DLD1 (cell line): ENCODE results near the gene KASH5.

Experiments used
- in situ Hi-C: cut with HindIII; loops from 2 replicates; pipeline ENCODE4 v1.10.0; 2017; ENCODE audit warnings: low sequenced_read_pairs

The KASH5 gene

DNA sequence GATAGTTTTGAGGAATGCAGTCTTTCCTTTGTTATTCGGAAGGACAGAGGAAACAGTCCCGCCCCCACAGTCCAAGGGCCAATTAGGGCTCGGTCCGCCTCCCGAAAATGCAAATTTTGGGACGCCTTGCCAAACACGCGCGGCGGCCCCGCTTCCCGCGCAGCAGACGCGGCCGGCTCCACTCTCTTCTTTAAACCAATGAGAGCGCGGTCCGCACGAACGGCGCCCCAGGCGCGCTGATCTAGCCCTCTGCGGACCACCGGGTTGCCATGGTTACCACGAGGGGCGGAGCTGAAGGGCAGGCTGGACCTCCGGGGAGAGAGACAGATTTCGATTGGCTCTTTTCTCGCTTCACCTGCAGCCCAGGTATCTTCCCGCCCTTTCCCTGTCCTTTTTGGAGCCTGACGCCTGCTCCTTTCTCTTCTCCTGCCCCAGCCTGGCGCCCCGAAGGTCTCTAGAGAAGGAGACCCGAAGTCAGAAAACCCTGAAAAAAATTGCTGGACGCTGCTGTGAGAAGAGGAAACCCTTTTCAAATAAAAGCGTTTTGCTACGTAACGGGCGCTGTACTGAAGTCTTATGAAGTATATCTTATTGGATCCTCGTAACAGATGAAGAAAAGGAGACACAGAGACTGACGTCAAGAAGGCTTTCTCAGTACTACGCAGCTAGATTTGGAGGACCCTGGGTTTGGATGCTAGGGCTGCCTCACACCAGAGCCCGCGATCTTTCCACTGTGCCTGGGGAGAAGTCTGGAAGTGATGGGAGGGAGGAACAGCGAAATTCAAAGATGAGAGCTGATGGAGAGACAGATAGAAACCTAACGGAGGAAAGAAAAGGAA, 33.2 kb downstream of the KASH5 start:
- in situ Hi-C loops: no loop called here

DNA sequence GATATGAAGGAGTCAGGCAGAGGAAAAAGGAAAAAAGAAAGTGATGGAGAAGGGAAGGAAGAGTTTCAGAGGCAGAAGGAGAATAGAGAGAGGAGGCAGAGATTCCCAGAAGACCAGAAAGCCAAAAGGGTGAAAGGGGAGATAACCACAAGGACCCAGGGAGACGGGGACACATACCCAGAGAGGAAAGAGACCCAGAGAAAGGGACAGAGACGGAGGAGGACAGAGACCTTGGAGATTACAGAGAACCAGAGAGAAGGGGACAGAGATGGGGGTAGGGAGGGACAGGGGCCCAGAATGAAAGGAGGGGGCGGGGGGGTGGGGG, 33.8 kb downstream of the KASH5 start:
- in situ Hi-C loops: no loop called here

DNA sequence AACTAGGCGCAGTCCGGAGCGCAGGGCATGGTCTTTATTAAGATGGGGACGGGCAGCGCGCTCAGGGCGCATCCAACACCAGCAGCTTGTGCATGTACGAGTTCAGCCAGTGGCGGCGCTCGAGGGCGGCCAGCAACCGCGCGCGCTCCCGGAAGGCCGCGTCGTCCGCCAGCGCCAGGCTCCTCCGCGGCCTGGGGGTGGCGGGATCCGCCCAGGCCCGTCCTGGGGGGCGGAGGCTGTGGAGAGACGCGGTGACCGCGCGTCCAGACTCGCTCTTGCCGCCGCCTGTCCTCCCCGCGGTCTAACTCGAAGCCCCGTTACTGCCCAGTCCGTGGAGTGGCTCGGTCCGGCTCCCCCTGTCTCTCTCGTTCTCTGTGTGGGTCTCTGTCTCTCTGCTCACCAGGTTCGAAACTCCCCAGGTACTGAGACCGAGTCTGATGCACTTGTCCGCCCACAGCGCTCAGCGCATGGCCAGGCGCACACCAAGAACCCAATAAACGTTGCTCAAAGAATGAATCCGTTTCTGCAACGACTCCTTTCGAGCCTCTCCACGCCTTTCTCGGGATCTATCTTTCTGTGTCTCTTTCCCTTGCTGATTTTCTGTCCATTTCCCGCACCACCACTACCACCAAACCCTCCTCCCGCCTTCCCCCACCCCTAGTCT, 34.5 kb downstream of the KASH5 start:
- in situ Hi-C loops: no loop called here

GRCh38 chr19:49423071-49423984, 35.3 kb downstream of the KASH5 start, which contains the start of gene PTH2:
TSS of gene PTH2 (minus strand) at chr19:49423441. CDS start at chr19:49423339, 102 bp downstream.
- in situ Hi-C loops: no loop called here

- in situ Hi-C loops: no loop called here
These were observed 35.9 kb downstream of the KASH5 start for GRCh38 chr19:49423985-49424303.

DNA sequence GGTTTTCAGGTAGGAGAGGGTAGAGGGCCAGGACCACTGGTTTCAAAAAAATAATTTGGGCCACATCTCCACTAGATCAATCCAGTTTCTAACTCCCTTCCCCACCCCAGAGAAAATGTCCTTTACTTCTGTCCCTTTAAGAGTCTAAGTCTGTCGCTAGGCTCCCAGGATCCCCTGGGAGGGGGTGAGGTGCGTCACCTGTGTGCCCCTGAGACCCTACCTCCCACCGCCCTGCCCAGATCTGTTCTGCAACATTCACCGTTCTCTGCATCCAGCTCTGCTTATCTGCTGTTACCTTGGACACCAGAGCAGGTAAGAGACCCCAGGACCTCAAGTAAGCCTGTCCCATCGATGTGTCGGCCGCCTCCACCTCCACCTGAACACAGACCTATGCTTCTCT, 37.1 kb downstream of the KASH5 start, which contains the start of gene GFY:
Gene GFY, plus strand, starts transcription at position 211 of the 400 bp plus-strand sequence. CDS start 1,043 bp downstream, outside the sequence.
- in situ Hi-C loops: no loop called here

GRCh38 chr19:49425922-49426592, 38.0 kb downstream of the KASH5 start:
- in situ Hi-C loops: no loop called here

DNA sequence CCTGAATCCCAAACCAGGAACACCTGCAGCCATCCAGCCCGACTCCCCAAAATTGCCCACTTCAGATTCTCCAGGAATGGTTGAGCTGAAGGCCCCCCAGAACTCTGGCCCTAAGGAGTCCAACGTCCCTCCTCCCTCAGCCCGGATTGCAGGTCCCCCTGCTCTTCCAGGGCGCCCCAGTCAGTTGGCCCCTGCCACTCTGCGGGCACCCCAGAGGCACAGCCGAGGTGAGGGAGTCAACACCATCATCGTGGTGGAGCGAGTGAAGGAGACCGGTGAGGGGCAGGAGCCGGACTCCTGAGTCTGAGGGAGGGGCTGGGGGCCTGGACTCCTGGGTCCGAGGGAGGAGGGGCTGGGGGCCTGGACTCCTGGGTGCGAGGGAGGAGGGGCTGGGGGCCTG, 39.3 kb downstream of the KASH5 start:
- in situ Hi-C loops: no loop called here

- in situ Hi-C loops: no loop called here
These were observed 40.0 kb downstream of the KASH5 start for GRCh38 chr19:49427855-49428546.

DNA sequence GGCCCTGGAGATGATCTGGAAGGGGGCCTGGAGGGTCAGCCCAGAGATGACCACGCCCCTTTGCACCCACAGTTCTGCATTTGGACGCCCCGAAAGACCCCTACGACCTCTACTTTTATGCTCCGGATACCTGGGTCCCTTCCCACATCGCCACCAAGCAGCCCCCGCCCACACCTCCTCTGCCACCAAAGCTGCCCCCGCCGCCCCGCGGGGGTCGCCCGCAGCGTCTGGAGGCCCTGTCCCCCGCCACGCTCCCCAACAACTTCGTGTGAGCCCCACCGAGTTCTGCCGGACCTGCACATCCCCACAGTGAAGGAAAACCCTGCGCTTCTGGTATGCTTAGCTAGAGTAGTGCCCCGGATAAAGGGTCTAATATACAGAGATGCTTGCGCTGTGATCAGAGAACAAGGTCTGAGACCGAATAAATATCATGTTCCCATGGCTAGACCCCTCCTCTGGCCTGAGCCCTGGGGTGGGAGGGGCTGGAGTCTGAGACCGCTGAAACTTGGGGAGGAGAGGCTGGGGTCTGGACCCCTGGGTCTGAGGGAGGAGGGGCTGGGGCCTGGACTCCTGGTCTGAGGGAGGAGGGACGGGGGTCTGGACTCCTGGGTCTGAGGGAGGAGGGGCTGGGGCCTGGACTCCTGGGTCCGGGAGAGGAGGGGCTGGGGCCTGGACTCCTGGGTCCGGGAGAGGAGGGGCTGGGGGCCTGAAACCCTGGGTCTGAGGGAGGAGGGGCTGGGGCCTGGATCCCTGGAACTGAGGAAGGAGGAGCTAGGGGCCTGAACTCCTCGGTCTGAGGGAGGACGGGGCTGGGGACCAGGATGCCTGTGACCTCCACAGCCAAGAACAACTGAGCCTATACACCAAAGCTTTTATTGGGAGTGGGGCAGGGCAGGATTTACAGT, 40.8 kb downstream of the KASH5 start:
- in situ Hi-C loops: no loop called here

GRCh38 chr19:49430172-49430677, 42.2 kb downstream of the KASH5 start:
- in situ Hi-C loops: no loop called here

DNA sequence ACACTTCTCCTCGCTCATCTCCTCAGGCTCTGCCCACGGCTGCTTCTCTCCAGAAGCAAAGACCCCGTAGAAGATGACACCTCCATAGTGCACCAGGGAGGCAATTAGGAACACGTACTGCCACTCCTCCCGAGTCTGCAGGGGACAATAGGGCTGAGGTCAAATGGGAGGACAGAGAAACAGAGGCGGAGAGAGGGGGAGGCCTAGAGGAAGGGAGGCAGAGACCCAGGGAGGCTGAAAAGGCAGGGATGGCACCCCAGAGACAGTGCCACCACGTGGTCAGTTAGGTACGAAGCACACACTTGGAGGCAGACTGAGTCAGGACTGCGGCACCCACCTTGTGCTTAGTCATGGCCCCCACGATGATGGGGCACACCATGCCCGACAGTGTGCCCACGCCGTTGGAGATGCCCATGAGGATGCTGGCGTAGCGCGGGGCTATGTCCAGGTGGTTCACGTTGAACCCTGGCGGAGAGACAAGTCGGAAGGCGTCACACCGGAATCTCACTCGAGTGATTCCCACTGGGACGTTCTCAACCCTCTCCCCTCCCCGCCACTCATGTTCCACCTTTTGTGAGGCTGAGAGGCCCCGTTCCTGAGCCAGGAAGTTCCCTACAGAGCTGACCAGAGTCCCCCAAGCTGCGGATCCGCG, 42.8 kb downstream of the KASH5 start:
- in situ Hi-C loops: no loop called here

DNA sequence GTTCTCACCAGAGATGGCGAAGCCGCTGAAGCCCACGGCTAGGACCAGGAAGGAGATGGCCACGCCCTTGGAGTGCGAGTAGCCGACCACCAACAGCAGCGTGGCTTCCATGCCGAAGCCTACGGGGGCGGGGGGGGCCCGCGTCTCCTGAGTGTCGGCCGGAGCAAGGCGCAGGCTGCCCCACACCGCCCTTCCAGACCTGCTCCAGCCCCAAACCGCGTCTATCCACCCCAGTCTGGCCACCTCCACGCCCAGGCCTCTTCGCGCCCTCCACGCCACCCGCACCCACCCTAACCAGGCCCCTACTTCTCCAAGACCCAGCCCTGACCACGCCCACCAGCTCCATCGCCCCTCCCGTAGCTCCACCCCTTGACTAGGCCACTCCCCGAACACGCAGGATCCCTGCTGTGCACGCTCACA, 43.3 kb downstream of the KASH5 start:
- in situ Hi-C loops: no loop called here

DNA sequence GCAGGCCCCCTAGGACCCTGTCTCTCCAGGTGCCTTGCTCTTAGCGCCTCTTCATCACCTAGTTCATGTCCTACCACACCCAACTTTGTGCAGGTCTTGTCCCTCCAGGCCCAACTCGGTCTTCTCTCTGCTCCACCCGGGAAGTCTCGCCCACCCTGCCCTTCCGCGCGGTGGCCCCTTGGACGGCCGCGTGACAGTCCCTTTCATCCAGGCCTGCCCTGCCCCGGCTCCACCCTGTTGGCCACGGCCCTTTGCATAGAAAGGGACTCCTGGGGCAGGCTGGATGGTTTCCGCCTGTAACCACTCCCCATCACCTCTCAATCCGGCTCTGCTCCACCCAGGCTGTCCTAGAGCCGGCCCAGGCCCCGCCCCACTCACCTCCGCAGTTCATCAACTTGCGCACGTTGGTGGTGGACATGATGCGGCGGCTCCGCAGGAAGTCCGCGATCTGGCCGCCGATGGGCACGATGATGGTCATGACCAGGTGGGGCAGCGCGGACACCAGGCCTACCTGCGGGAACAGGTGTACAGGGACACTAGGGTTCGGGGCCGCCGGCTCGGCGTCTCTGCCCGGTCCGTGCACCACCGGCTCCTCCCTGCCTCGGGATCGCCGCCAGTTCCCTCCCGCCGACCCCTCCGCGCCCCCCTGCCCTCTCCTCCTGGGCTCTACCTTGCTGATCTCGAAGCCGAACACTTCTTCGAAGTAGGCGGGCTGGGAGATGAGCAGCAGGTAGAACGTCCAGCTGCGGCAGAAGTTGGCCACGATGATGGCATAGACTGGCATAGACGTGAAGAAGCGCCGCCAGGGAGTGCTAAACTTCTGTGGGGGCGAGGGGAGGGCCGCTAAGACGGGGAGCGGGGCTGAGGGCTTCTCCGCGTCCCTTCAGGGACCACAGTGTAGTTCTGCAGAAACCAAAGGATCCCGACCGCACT, 44.4 kb downstream of the KASH5 start:
- in situ Hi-C loops: no loop called here

DNA sequence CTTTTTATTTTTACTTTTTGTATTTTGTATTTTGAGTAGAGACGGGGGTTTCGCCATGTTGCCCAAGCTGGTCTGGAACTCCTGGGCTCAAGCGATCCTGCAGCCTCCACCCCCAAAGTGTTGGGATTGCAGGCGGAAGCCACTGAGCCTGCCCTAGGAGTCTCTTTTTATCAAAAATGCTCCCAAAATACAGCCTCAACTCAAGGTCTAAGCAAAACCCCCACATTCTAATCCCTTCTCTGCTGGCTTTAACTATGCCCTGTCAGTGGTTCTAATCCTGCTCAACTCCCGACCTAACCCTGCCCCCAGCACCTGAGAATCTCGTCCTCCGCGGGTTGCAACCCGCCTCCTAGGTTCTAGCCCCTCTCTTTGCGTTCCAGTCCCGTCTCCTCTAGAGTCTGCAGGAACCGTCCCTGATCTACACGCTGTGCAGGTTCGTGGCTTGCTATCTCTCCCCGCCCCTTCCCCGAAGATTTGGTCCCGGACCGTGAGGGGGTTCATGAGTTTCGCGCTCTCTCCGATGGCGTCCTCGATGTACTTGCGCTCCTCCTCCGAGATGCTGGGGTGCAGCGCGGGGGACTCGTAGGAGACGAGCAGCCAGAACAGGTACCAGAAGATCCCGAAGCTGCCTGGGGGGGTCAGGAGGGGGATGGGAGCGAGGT, 45.3 kb downstream of the KASH5 start:
- in situ Hi-C loops: no loop called here

GRCh38 chr19:49434907-49435583, 47.0 kb downstream of the KASH5 start:
- in situ Hi-C loops: no loop called here
